GM21529 (cell line): ENCODE measurements around the gene RHOH.

ENCODE experiments used
- ATAC-seq: cut with Tn5 transposase; IDR thresholded peaks from one replicate; pipeline ENCODE4 v1.9.1; 2021; ENCODE audit not compliant: unreplicated experiment

RHOH gene

DNA sequence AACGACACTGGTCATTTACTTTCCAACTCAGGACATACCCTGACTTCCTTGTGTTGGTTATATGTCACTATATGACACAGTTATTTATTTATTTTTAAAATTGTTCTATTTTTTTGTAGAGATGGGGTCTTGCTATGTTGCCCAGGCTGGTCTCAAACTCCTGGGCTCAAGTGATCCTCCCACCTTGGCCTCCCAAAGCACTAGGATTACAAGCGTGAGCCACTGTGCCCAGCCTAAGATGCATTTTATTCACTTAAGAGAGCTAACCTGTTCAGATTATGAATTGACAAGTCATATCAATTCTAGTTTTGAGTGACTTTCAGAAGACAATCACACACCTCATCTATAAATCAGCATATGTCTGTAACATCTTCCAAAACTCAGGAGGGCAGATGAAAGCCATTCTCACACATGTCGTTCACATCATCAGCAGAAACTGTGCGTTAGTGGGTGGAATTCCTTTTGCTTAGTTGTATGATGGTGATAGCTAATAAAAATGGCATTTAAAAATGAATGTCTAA lies 9.4 kb upstream of the RHOH start:
- no peak for ATAC-seq

DNA sequence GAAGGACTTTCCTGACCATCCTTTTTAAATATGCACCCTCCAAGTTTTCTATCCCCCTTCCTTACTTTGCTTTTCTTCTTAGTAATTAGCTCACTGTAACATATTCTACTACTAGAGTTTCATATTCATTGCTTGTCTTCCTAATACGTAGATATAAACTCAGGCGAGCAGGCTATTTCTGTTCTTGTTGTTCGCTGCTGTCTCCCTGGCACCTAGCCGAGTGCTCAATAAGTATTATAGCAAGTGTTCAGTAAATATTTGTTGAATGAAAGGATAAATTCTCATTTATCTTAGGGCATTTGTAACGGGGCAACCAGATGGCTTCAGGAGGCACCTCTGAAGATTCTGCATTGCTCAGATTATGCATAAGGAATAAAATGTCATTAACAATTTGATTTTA lies 6.8 kb upstream of the RHOH start:
- ATAC-seq: no peak

DNA sequence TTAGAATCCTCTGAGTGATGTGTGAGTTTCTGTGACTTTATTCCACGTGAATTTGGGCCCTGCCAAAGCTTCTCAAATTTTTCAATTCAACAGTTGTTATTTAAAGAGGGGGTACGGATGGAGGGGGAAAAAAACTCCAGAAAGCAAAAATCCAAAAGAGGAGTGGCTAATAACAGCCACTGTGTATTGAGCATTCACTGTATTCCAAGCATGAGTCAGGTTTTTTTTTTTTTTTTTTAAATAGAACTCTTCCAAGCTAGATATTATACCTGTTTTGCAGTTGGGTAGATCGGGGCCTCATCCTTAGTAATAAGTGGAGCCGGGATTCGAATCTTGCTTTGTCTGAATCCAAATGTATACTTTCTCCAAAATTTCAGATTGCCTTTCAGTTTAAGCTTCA lies 6.4 kb upstream of the RHOH start:
- no peak for ATAC-seq

DNA sequence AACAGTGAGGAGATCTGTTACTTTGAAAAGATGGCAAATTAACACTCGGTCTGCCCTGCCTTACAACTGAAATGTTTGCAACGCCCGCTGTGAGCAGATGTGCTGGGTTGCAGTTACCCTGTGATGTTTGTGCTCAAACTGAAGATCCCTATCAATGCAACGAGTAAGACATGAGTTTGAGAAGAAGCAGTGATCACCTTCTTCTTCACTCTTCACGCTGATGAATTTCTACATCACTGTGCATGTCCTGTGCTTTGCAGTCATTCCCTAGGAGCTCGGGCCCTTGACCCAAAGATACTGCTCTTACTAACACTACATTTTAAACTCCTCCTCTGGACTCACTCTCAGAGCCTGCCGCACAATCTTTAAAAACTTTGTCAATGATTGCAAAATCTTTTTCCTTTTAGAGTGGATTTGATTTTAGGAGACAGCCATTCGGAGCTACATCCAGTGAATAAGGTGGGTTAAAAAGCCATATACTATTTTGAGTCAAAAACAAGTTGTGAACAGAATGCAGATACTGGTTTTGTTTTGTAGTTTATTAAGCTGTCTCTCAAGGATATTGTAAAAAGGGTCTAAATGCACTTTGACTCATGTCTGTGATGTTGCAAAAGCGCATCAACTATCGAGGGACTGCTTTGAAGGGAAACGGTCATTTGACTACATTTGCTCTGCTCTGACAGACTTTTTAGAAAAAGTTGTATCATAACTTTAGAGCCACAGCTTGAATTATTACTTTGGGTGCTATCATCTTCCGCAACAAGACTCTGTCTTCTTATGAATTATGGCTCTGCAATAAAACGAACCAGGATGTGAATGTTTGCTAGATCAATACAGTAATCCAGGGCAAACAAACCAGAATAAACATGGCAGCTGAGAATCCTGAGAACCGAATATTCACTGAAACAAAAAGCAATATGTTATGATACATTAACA lies 5.7 kb upstream of the RHOH start:
- ATAC-seq: no peak

DNA sequence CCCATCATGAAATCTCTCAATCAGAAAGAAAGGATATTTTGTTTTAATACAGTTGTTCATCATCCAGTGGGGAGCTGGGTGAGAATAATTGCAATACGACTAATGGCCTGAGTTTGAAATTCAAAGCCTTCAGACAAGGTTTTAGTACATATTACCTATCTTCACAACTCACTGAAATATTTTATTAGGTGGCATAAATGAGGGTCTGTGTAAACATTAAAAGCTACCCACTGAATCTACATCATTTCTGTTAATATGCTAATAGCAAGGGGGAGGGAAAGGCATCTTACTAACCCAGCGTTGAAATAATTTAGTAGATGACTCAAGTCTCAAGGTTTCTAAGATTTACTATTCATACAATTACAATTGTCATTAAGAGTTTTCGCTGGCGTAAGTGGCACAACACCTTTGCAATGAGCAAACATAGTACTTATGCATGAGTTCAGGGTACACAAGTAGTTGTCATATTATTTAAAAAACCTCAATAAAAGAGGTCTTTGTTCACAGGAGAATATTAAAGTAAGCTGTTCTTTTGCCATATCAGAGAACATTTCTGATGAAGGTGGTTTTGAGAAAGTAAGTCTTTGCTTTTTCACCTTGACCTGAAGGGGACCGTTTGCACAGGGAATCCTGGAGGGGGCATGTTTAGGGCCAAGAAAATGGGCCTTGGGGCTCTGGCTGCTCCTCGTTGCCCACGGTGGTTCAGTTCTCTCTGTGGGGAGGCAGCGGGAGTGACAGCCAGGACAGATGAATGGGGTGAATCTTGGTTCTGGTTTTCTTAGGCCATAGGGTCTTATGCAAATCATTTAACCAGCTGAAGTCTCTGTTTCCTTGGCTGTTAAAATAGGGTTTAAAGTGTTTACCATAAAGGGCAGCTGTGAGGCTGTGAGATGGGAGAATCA lies 4.5 kb upstream of the RHOH start:
- ATAC-seq: peak; percentile 40

DNA sequence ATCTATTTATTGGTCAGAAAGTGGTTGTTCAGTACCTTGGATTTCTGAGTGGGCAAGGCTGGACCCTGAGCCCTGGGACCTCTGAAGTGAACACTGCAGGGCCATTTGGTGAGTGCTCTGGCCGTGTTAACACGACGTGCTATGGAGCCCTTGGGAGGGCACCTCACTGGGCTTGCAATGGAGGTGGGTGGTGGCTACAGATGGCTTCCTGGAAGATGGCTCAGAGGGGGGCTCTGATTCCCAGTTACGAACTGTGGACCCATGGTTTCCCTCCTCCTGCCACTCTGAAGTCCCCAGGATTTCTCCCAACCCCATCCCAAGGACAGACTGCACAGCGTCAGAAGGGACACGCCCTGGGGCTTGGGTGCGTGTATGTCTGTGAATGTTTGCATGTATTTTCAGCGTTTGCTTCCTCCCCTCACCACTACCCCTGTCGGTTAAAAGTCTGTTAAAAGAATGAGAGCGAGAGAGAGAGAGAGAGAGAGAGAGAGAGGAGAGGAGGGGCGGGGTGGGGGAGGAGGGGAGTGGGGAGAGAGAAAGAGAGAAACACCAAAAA lies 3.7 kb upstream of the RHOH start:
- peak; percentile 27 for ATAC-seq

DNA sequence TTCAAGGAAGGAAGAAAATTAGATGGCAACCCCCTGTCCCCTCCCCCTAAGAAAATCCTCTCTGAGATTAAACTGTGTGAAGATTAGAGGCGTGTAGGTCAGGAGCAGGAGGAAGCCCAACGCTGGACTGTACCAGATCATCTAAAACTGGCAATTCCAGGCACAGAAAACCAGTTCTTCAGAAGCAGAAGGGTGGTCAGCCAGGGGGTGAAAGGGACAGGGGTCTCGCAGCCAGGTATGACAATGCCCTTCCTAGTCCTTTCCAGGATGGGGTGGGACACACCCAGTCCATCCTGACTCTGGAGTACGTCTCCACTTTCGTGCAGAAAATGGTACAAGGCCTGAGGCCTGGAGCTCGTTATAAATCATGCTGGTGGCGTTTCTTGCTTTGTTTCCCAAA lies 3.3 kb upstream of the RHOH start:
- no peak for ATAC-seq

DNA sequence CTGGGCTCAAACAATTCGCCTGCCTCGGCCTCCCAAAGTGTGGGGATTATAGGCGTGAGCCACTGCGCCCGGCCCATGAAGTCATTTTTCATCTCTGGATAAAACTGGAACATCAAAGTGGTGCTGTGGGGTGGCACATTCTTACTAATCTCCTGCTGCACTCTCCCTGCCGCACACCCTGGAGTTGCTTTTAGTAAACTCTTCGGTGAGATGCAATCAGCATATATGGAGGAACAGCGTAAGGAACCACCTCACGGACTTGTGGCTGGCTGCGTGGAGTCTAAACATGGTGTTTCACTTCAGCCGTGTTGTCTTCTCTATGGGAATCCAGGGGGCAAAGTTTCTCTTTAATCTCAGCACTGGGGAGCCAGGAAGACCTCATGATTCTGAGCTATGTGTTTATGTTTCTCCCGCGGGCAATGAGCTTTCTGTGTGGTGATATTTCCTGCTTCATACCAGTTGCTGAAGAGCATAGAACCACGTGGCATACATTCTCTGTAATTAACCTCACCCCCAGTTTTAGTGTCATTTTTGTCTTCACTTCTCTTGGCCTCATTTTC lies 2.1 kb upstream of the RHOH start:
- no peak for ATAC-seq

DNA sequence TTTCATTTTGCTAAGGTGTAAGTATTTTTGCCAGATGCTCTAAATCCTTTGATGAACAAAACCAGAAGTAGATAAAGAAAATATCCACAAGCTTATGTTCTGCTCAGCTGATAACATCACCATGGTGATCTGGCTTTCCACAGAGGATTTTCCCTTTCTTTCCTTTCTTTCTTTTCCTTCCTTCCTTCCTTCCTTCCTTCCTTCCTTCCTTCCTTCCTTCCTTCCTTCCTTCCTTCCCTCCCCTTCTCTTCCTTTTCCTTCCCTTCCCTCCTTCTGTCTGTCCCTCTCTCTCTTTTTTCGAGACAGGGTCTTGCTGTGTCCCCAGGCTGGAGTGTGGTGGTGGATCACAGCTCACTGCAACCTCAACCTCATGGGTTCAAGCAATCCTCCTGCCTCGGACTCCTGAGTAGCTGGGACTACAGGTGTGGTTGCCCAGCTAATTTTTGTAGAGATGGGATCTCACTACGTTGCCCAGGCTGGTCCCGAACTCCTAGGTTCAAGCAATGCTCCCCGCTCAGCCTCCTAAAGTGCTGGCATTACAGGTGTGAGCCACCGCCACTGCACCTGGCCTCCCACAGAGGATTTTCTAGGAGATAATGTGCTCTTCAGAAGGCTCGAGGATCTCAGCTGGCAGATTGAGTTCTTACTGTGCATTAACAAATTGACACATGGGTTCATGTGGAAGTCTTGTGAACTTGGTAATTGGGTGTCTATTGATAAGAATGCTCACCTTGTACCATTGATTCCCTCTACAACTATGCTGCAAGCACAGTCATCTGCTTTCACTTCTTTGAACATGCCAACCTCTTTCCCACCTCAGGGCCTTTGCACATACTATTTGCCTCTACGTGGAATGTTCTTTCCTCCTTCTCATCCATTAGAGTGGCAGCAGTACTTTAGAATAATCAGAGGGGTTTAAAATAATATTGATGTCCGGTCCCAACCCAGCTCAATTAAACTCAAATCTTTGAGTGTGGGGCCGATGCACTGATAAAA lies 1.4 kb upstream of the RHOH start:
- no peak for ATAC-seq

DNA sequence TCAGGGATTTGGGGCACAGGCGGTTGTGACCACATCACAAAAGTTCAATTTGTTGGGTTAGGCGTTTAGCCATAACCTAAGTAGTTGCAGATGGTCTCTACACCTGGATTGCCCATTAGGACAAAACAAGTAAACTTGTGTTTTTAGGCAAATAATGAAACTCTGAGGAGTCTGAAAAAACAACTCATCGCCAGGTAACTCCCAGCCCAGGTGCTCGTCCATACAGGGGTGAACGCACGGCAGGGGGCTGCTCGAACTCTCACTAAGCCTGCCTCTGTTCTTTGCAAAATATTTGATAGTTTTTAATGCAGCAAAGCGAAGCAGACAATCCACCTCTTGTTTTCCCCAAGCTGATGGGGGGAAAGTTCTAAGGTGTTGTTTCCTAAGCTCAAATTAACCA lies 559 bp upstream of the RHOH start:
- no peak for ATAC-seq

DNA sequence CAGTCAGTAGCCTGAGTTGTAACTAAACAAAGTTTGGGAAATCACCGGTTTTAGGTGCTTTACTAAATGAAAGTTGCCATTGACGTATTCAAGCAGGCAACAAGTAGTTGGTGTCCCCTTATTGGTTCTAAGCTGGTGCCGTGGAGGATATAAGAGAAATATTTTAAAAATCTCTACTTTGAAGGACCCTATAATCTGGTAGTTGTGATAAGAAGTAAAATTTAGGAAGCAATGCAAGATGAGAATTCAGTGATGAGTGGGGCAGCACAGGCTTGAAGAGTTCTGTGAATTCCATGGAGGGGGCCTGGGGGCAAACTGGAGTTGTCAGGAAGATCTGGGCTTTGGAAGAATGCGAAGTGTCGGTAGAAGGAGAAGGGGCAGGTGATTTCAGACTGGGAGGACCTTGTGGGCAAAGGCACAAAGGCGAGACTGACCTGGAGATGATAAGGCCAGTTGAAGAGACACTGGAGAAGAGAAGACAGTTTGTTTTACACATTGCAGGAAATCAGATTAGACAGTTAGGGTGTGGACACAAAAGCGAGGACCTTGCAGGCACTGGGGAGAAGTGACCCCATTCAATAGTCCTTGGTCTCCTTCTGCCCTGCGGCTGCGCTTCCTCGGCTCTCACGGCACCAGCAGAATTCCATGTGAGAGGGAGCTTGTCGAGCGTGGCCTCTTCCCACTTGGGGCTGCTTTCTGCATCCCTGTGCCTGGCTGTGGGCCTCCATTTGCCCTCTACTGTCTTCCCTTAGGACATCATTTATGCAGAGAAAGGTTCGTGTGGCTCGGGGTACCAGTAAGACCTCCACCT lies 1.3 kb downstream of the RHOH start:
- ATAC-seq: no peak

DNA sequence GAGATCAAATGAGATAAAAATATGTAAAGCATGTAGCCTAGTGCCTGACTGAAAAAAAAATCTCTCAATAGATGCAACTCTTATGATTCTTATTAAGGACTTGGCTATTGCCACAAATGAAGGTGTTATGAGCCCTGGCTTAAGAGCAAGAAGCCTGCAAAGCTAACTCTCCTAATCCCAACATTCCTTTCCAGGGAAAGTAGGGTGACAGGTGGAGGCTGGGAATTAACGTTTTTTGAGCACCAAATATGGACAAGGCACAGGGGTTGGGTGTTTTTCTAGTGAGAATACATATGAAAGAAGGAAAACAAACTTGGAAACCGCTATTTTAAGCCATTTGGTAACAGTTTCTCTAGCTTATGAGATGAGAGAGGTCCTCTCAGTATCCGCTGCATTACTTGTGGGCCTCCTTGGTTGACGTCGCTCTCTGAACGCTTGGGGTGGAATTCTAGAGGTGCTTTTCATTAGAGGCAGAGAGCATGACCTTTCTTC lies 2.4 kb downstream of the RHOH start:
- ATAC-seq: no peak

DNA sequence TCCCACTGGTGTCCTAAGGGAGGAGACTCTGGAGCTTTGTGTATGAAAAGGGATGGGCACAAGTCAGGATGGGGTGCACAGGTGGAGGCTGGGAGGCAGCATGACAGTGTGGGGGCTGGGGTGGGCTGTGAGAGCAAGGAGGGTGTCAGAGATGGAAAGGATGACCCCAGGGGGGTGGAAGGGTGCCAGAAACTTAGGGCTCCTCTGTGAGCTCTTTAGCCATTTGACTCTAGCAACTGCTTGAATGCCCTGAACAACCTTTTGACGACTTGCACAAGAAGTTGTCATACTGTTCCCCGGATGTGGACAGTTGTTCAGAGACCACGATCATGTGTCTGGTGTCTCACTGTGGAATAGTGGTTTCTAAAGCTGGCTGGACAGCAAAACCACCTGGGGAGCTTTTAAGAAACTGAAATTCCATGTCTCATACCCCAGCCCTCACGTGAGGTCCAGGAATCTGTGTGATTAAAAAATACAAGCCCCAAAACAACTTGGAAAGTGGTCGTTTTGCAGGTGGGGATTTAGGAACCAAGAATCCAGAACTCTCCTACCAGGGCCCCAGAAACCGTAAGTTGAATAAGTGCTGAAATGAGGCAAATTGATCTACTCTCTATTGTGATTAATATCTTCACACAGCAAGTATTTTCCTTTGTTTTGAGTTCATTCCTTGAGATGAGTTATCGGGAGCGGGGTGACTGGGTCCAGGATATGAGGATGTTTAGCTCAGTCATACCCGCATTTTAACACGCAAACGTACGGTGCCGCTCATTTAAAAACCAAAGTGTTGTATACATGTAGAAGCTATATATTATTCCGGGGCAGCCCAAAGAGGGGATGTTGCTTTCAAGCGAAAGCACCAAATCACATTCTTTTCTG lies 3.4 kb downstream of the RHOH start:
- ATAC-seq: peak; percentile 60

DNA sequence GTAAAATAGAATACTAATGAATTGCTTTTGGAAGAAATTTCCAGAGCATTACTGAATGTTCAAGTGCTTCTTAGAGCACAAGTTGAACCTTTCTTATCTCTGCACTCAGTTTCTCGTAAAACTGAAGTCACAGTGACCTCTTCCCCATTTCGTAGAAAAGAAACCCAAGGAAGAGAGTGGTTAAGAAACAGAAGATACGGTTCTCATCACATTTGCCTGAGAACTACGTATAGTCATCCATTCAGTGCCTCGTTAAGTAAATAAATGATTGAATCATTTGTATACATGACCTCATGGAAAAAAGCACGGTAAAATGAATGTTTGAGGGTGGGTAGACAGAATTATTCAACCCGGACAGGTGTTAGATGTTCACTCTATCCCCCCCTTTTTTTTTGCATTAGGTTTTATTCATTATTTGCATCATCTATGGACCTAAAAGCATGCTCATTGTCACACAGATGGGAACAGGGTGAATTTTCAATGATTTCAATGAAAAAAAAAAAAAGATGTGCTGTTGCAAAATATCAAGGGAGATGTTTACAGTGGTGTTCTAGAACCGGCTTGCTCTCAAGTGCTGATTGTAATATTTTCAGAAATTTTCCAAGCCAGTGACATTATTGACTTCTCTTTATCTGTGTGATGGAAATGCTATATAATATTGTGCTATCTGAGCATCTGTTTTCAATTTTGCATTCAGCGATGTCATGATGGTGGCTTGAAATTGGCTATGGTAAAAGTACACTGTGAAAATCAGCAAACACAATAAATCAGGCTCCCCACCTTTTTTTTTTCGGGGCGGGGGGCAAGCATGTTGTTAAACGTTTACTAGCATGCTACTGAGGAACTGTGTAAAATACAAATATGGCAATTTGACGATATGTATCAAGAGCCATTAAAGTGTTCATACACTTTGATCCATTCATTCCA lies 4.3 kb downstream of the RHOH start:
- peak; percentile 11 for ATAC-seq

DNA sequence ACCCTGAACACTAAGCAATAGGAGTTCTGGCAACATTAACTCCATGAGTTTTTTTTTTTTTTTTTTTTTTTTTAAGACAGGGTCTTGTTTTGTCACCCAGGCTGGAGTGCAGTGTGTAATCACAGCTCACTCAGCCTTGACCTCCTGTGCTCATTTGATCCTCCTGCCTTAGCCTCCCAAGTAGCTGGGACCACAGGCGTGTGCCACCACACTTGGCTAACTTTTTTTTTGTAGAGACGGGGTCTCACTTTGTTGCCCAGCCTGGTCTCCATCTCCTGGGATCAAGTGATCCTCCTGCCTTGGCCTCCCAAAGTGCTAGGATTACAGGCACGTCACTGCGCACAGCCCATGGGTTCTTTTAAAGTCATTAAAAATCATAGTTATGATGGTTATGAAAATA lies 5.1 kb downstream of the RHOH start:
- ATAC-seq: no peak

DNA sequence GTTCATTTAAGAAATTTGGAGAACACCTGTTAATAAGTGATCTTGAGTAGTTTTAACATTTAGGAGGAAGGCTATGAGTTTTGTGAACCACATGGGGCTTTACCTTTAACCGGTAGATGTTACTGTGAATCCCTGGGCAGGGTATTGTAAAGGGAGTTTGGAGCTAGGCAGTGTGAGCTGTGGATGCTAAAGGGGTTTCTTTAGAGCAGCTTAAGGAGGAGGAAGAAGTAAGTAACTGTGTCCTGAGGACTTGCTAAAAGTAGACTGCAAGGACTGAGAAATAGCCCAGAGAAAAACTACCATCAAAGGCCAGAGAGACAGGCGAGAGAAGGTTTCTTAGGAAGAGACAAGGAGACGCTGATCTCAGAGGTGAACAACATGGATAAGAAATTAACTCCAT lies 5.6 kb downstream of the RHOH start:
- no peak for ATAC-seq
